Neural progenitor cell (in vitro differentiated cells): ENCODE data around the gene IRF8. TPM values are rescaled to one million over a fixed set of nuclear protein-coding genes. Genes with fewer than 3 reads are reported as not detected.

Source experiments
- DNase-seq: peaks from one replicate; pipeline ENCODE4 v3.0.0-alpha.2; 2016; ENCODE audit warnings: low spot score
- H2AFZ ChIP-seq: fragments of 200-600 bp; sonication (generic); replicated peaks from 2 replicates; pipeline ENCODE4 v1.6.1; 2016; ENCODE audit warnings: antibody characterized with exemption
- H3F3A ChIP-seq: fragments of 200-600 bp; sonication (generic); 2 replicates; pipeline ENCODE4 v1.6.1; 2016; ENCODE audit warnings: antibody characterized with exemption, low read depth
- H3K27ac ChIP-seq: fragments of 200-600 bp; sonication (generic); 2 replicates; pipeline ENCODE4 v1.5.1; 2016; ENCODE audit warnings: mild to moderate bottlenecking
- H3K27me3 ChIP-seq: fragments of 200-600 bp; sonication (generic); 2 replicates; pipeline ENCODE4 v1.6.1; 2016; ENCODE audit warnings: mild to moderate bottlenecking, moderate library complexity
- H3K36me3 ChIP-seq: fragments of 200-600 bp; sonication (generic); 2 replicates; pipeline ENCODE4 v1.5.1; 2016
- H3K4me1 ChIP-seq: fragments of 200-600 bp; sonication (generic); 2 replicates; pipeline ENCODE4 v1.6.1; 2016; ENCODE audit warnings: mixed run types
- H3K4me2 ChIP-seq: fragments of 200-600 bp; sonication (generic); 2 replicates; pipeline ENCODE4 v1.6.1; 2016
- H3K4me3 ChIP-seq: fragments of 200-600 bp; sonication (generic); 2 replicates; pipeline ENCODE4 v1.5.1; 2016
- H3K79me2 ChIP-seq: fragments of 200-600 bp; sonication (generic); 2 replicates; pipeline ENCODE4 v1.6.1; 2016; ENCODE audit warnings: low read depth
- H3K9ac ChIP-seq: fragments of 200-600 bp; sonication (generic); 2 replicates; pipeline ENCODE4 v1.6.1; 2016
- H3K9me3 ChIP-seq: fragments of 200-600 bp; sonication (generic); 2 replicates; pipeline ENCODE4 v1.5.1; 2016; ENCODE audit warnings: low read depth
- H4K20me1 ChIP-seq: fragments of 200-600 bp; sonication (generic); 2 replicates; pipeline ENCODE4 v1.6.1; 2016; ENCODE audit warnings: low read depth
- H3K27ac Mint-ChIP-seq: 3 replicates; pipeline ENCODE4 v1.8.0; 2021; ENCODE audit warnings: mixed read lengths
- H3K27me3 Mint-ChIP-seq: 2 replicates; pipeline ENCODE4 v1.8.0; 2022; ENCODE audit warnings: low read depth, mild to moderate bottlenecking, inconsistent platforms, moderate library complexity, mixed read lengths; ENCODE audit not compliant: insufficient read depth
- H3K36me3 Mint-ChIP-seq: 3 replicates; pipeline ENCODE4 v1.8.0; 2021; ENCODE audit warnings: mixed read lengths
- H3K4me1 Mint-ChIP-seq: 3 replicates; pipeline ENCODE4 v1.8.0; 2021; ENCODE audit warnings: mixed read lengths
- H3K4me3 Mint-ChIP-seq: 3 replicates; pipeline ENCODE4 v1.8.0; 2021; ENCODE audit warnings: mild to moderate bottlenecking, moderate library complexity, mixed read lengths
- H3K9me3 Mint-ChIP-seq: 3 replicates; pipeline ENCODE4 v1.8.0; 2020; ENCODE audit warnings: mixed read lengths
- EZH2 ChIP-seq: fragments of 200-600 bp; sonication (generic); IDR thresholded peaks from 2 replicates; pipeline ENCODE4 v1.6.1; 2017; ENCODE audit warnings: antibody characterized with exemption, mild to moderate bottlenecking, moderate library complexity
- EZH2phosphoT487 ChIP-seq: fragments of 200-600 bp; sonication (generic); IDR thresholded peaks from 2 replicates; pipeline ENCODE4 v1.6.1; 2017; ENCODE audit warnings: antibody characterized with exemption
- total RNA-seq: library from RNA; depleted of rRNA; stranded (reverse); fragments of >200 nt; gene quantifications from 2 replicates; pipeline ENCODE4 v1.2.3, GENCODE V29; 2015; ENCODE audit warnings: low replicate concordance
- TF ChIP-seq, protein P1 (sequence below): fragments of 200-600 bp; sonication (generic); IDR thresholded peaks from 2 replicates; pipeline ENCODE4 v1.5.1; 2017; ENCODE audit warnings: antibody characterized with exemption, mild to moderate bottlenecking

IRF8 gene
- total RNA-seq, 1 donor from 2014 or later: 1.2 TPM

DNA sequence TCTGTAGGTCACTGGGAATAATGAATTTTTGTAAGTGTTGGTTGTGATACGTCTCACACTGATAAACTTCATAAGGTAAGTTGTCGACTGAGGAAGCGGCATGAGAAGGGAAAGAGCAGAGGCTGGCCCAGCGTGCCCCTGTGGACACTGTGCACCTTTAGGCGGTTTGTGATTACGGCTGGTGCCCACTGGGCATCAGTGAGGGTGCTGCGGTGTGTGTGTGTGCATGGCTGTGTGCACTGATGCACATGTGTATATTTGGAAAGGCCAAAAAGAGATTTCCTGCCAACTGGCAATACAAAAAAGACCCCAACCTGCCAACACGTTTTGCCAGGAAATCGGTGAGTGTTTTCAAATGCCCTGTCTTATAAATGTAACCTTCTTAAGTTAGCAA, 11.9 kb downstream of the IRF8 start:
- TF ChIP-seq EZH2phosphoT487: no peak
- TF ChIP-seq EZH2: no peak
- Mint-ChIP-seq H3K9me3 (peaks cover 11% of the 10 kb centered on the region), H3K4me3 (no peak overlapping the region)

DNA sequence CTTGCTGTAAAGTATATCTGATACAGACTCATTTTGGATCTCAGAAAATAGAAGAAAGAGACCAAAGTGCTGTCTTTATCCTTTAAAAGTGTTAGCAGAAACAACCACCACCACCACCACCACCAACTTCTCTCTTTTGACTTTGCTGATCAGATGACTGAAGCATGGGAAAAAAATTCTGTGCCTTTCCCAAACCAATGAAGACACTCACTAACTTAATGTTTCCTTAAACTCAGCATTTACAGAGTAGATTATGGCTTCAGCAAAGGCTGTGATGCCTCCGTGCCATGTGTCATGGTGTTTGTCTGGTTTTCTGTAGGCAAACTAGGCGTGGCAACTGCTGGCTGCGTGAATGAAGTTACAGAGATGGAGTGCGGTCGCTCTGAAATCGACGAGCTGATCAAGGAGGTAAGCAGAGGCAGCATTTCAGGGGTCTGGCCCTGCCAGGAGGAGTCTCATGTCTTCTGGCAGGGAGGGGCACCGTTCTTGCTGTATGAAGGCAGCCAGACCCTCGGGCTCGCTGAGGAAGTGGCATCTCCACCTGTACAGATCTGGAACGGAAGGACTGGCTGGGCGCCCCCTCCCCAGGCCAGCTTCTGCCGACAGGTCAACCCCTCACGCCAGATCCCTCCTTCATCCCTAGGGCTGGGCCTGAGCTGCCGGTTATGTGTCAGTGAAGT, 12.4 kb downstream of the IRF8 start:
- Mint-ChIP-seq H3K27me3 (peaks cover 23% of the 10 kb centered on the region), H3K27ac (no peak overlapping the region), H3K4me3 (no peak overlapping the region), H3K4me1 (peaks cover 39% of the 10 kb centered on the region), H3K36me3 (no peaks in the 10 kb centered on the region), H3K9me3 (peaks cover 7% of the 10 kb centered on the region)
- no peak overlapping the region for H3K4me3 ChIP-seq
- TF ChIP-seq EZH2 (no peak), EZH2phosphoT487 (no peak)
- TF ChIP-seq, protein P1, sequence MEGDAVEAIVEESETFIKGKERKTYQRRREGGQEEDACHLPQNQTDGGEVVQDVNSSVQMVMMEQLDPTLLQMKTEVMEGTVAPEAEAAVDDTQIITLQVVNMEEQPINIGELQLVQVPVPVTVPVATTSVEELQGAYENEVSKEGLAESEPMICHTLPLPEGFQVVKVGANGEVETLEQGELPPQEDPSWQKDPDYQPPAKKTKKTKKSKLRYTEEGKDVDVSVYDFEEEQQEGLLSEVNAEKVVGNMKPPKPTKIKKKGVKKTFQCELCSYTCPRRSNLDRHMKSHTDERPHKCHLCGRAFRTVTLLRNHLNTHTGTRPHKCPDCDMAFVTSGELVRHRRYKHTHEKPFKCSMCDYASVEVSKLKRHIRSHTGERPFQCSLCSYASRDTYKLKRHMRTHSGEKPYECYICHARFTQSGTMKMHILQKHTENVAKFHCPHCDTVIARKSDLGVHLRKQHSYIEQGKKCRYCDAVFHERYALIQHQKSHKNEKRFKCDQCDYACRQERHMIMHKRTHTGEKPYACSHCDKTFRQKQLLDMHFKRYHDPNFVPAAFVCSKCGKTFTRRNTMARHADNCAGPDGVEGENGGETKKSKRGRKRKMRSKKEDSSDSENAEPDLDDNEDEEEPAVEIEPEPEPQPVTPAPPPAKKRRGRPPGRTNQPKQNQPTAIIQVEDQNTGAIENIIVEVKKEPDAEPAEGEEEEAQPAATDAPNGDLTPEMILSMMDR: no peak
- no peak overlapping the region for H3K9ac ChIP-seq
- no peak overlapping the region for H3K4me2 ChIP-seq
- no peaks in the 10 kb centered on the region for H3K36me3 ChIP-seq
- DNase-seq: no peak
- H3K9me3 ChIP-seq: no peaks in the 10 kb centered on the region
- no peaks in the 10 kb centered on the region for H3K79me2 ChIP-seq
- H4K20me1 ChIP-seq: no peaks in the 10 kb centered on the region
- no peak overlapping the region for H2AFZ ChIP-seq
- peaks cover 5% of the 10 kb centered on the region for H3F3A ChIP-seq
- H3K4me1 ChIP-seq: peaks cover 22% of the 10 kb centered on the region
- H3K27ac ChIP-seq: no peak overlapping the region
- no peaks in the 10 kb centered on the region for H3K27me3 ChIP-seq

More for the DNA sequence above, 11.9 kb downstream of the IRF8 start:
- DNase-seq: no peak
- Histone ChIP-seq H4K20me1 (no peaks in the 10 kb centered on the region), H3K4me2 (no peak overlapping the region), H3F3A (peaks cover 5% of the 10 kb centered on the region), H3K9ac (no peak overlapping the region), H3K27me3 (no peaks in the 10 kb centered on the region), H3K79me2 (no peaks in the 10 kb centered on the region), H3K4me3 (no peak overlapping the region), H3K9me3 (no peaks in the 10 kb centered on the region), H2AFZ (no peak overlapping the region), H3K4me1 (peaks cover 22% of the 10 kb centered on the region), H3K27ac (no peak overlapping the region), H3K36me3 (no peaks in the 10 kb centered on the region)
- Mint-ChIP-seq H3K27me3 (peaks cover 22% of the 10 kb centered on the region), H3K4me1 (peaks cover 39% of the 10 kb centered on the region), H3K36me3 (no peaks in the 10 kb centered on the region), H3K27ac (no peak overlapping the region)

DNA sequence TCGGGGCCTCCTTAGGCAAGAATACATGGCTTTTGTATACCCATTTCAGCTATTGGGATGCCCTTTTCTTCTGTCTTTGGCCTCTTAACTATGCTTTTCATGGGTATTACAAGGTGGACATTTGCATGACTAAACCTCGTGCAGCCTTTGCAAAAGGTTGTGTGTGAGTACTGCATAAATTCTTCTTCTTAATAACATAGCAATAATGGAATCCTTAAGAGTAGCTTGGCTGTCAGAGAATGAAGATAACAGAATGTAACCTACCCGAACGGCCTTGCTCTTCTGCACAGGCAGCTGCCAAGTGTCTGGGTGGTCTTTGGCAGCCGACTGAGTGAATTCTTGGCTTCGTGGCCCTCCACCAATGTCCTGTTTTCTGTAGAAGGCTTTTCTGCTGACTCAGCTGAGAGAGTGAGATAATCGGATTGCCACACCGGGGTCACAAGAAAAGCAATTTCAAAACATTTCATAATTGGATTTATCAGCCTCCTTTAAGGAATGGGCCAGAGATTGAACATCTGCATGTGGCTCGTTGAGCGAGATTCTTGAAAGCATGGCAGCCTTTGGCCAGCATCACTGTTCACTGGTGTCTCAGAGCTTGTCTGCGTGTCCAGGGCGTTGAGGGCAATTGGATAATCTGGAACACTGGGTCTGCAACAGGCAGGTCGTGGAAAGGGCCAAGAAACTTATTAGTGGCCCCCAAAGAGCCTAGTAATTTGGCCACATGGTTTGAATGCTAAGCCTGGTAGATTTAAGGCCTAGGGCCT, 13.4 kb downstream of the IRF8 start:
- TF ChIP-seq EZH2phosphoT487 (no peak), EZH2 (no peak)
- TF ChIP-seq, protein P1: no peak
- peak; percentile 33 for DNase-seq
- Mint-ChIP-seq H3K36me3 (no peaks in the 10 kb centered on the region), H3K27me3 (peaks cover 24% of the 10 kb centered on the region), H3K27ac (peak overlapping the region; percentile 51), H3K9me3 (peaks cover 4% of the 10 kb centered on the region), H3K4me3 (peak overlapping the region; percentile 27), H3K4me1 (peaks cover 39% of the 10 kb centered on the region)
- Histone ChIP-seq H2AFZ (no peak overlapping the region), H3K9me3 (no peaks in the 10 kb centered on the region), H3K27me3 (no peaks in the 10 kb centered on the region), H3K4me2 (peak overlapping the region; percentile 22), H3K36me3 (no peaks in the 10 kb centered on the region), H3K4me1 (peaks cover 22% of the 10 kb centered on the region), H4K20me1 (no peaks in the 10 kb centered on the region), H3K79me2 (no peaks in the 10 kb centered on the region), H3K4me3 (no peak overlapping the region), H3K27ac (no peak overlapping the region), H3K9ac (no peak overlapping the region), H3F3A (peaks cover 5% of the 10 kb centered on the region)

DNA sequence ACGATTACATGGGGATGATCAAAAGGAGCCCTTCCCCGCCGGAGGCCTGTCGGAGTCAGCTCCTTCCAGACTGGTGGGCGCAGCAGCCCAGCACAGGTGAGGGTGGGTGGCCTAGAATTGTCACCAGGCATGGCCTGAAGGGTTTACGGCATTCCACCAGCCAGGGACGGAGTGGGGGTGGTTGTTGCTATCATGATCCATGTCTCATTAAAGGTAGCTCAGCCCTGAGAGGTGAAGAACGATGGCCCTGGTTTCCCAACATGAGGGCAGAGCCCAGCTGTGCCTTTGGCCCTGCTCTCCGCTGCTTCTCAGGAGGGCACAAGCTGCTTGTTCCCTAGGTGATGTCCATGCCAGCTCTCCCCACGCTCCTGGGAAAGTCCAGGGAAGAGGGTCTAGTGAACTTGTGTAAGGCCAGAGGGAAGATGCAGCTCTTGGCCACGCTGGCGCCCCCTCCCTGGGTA, 14.2 kb downstream of the IRF8 start:
- Histone ChIP-seq H3K9ac (no peak overlapping the region), H3K4me2 (peak overlapping the region; percentile 49), H3K27ac (no peak overlapping the region), H3K27me3 (no peaks in the 10 kb centered on the region), H3K36me3 (no peaks in the 10 kb centered on the region), H3K79me2 (no peaks in the 10 kb centered on the region), H3F3A (peaks cover 5% of the 10 kb centered on the region), H2AFZ (no peak overlapping the region), H3K4me3 (no peak overlapping the region), H4K20me1 (no peaks in the 10 kb centered on the region), H3K9me3 (no peaks in the 10 kb centered on the region), H3K4me1 (peaks cover 22% of the 10 kb centered on the region)
- peak; percentile 21 for DNase-seq
- no peak overlapping the region for H3K27ac Mint-ChIP-seq
- peak overlapping the region; percentile 57 for H3K4me3 Mint-ChIP-seq
- peaks cover 21% of the 10 kb centered on the region for H3K27me3 Mint-ChIP-seq
- TF ChIP-seq EZH2 (no peak), EZH2phosphoT487 (no peak)
- TF ChIP-seq, protein P1: no peak
- H3K36me3 Mint-ChIP-seq: no peaks in the 10 kb centered on the region
- H3K4me1 Mint-ChIP-seq: peaks cover 39% of the 10 kb centered on the region
- peaks cover 4% of the 10 kb centered on the region for H3K9me3 Mint-ChIP-seq
